ENCODE measurements around the gene MTERF2.

MTERF2 gene

GRCh38 chr12:106953352-106954250 lies 33.3 kb downstream of the MTERF2 start:
- no peak for DNase-seq (ENCODE audit: low spot score)

DNA sequence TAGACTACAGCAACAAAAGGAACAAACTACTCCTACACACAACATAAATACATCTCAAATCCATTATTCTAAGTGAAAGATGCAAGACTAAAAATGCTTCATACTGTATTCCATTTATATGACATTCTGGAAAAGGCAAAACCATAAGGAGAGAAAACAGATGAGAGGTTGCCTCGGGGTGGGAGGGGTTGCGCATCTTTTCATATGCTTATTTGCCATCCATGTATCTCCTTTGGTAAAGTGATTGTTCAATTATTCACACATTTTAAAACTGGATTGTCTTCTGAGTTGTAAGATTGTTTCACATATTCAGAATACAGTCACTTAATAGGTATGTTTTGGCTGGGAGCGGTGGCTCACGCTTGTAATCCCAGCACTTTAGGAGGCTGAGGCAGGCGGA lies 36.4 kb downstream of the MTERF2 start:
- DNase-seq (ENCODE audit: low spot score): no peak

DNA sequence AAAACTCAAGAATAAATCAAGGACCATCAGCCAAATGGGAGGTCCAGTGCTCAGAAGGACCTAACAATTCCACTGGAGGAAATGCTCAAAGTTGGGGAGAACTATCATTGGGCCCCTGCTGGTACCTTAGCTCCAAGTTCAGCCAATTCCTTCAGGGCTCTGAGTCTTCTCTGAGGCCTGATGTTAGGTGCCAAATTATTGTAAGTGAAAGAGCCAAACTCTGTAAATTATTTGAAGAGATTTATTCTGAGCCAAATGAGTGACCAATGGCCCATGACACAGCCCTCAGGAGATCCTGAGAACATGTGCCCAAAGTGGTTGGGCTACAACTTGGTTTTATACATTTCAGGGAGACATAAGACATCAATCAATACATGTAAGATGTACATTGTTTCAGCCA lies 39.5 kb downstream of the MTERF2 start:
- DNase-seq (ENCODE audit: low spot score): no peak

DNA sequence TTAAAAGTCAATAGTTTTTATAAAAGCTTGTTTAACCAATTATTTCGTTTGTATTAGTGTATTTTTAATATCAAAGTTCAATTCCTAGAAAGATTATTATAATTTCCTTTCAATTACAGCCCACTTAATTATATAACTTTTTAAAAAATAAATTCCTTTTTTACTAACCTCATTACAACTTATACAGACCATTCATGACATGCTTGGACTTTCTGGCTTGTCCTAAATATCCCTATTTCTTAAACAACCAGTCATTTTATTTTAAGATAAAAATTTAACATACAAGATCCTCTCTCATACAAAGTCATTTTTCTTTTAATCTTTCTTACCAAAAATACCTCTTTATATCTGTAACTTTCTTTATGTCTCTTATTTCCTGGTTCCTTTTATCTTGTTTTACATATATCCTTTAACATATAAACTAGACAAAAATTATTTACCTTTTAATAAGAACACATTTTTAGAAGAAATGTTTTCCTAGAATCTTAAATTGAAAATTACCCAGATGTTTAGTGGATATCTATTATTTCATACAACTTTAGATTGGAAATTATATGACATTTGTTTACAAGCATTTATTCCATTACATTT lies 41.6 kb downstream of the MTERF2 start:
- DNase-seq (ENCODE audit: low spot score): no peak

GRCh38 chr12:106942775-106943174 lies 44.2 kb downstream of the MTERF2 start:
- DNase-seq (ENCODE audit: low spot score): no peak

DNA sequence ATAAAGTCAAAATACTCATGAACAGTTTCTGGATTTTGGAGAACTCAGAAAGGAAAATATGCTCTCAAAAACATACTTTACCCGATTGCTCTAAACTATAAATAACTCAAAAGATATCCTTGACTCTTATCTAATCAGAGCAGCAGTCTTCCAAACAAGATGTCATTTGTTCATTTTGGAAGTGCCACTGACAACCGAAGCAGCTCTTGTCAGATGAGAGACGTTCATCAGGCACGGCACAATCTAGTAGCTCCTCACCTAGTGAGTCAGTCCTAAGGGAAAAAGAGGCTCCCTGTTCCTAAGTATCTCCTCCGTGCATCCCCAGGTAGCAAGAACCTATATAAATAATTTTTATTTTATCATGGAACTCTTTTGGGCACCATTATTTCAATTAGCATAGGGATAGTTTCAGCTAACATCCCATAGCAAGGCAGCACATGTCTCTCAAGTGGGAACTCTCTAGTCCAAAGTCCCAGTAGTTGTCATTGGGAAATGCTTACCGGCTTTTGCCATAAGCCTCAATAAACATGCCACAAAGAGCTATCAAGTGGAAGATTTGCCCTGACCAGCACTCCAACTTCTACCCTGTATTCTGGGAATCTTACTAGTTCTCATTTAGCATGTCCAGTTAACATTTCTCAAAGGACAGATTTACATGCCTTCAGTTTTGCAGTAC lies 45.3 kb downstream of the MTERF2 start:
- DNase-seq (ENCODE audit: low spot score): no peak

- DNase-seq (ENCODE audit: low spot score): no peak
Observed at GRCh38 chr12:106934277-106934676, 52.7 kb downstream of the MTERF2 start.
